ENCODE results near the gene CRB1.

CRB1 gene

GRCh38 chr1:197388801-197389200, 120.7 kb downstream of the CRB1 start:
- H3K27me3 ChIP-seq (replicated peaks; ENCODE audit: control insufficient read depth, insufficient read depth, low read length), result no peaks in the 10 kb centered on the region
- DNase-seq (ENCODE audit: extremely low read depth, insufficient read length), result no peak
- H3K36me3 ChIP-seq (ENCODE audit: control insufficient read depth, insufficient read depth, low read length), result no peaks in the 10 kb centered on the region
- TF ChIP-seq CTCF (IDR thresholded peaks at IDR 0.05; ENCODE audit: insufficient read depth, low read length, poor library complexity, severe bottlenecking), result no peak
- no peak overlapping the region for H3K4me3 ChIP-seq (replicated peaks; ENCODE audit: low read depth, low read length)

- Histone ChIP-seq H3K27me3 (replicated peaks; ENCODE audit: control insufficient read depth, insufficient read depth, low read length) (no peaks in the 10 kb centered on the region), H3K4me3 (replicated peaks; ENCODE audit: low read depth, low read length) (no peak overlapping the region), H3K36me3 (ENCODE audit: control insufficient read depth, insufficient read depth, low read length) (no peaks in the 10 kb centered on the region)
- DNase-seq (ENCODE audit: extremely low read depth, insufficient read length), result no peak
- no peak for TF ChIP-seq CTCF (IDR thresholded peaks at IDR 0.05; ENCODE audit: insufficient read depth, low read length, poor library complexity, severe bottlenecking)
Measured at GRCh38 chr1:197390856-197391255, 122.8 kb downstream of the CRB1 start.

- no peak for TF ChIP-seq CTCF (IDR thresholded peaks at IDR 0.05; ENCODE audit: insufficient read depth, low read length, poor library complexity, severe bottlenecking)
- Histone ChIP-seq H3K27me3 (replicated peaks; ENCODE audit: control insufficient read depth, insufficient read depth, low read length) (no peaks in the 10 kb centered on the region), H3K4me3 (replicated peaks; ENCODE audit: low read depth, low read length) (no peak overlapping the region), H3K36me3 (ENCODE audit: control insufficient read depth, insufficient read depth, low read length) (no peaks in the 10 kb centered on the region)
- no peak for DNase-seq (ENCODE audit: extremely low read depth, insufficient read length)
Measured at GRCh38 chr1:197391303-197392226, 123.5 kb downstream of the CRB1 start.

- no peak overlapping the region for H3K4me3 ChIP-seq (replicated peaks; ENCODE audit: low read depth, low read length)
- H3K36me3 ChIP-seq (ENCODE audit: control insufficient read depth, insufficient read depth, low read length), result no peaks in the 10 kb centered on the region
- no peaks in the 10 kb centered on the region for H3K27me3 ChIP-seq (replicated peaks; ENCODE audit: control insufficient read depth, insufficient read depth, low read length)
- DNase-seq (ENCODE audit: extremely low read depth, insufficient read length), result no peak
- no peak for TF ChIP-seq CTCF (IDR thresholded peaks at IDR 0.05; ENCODE audit: insufficient read depth, low read length, poor library complexity, severe bottlenecking)
Measured at GRCh38 chr1:197392541-197392940, 124.5 kb downstream of the CRB1 start.

GRCh38 chr1:197393105-197393504, 125.1 kb downstream of the CRB1 start:
- no peak for TF ChIP-seq CTCF (IDR thresholded peaks at IDR 0.05; ENCODE audit: insufficient read depth, low read length, poor library complexity, severe bottlenecking)
- H3K4me3 ChIP-seq (replicated peaks; ENCODE audit: low read depth, low read length), result no peak overlapping the region
- DNase-seq (ENCODE audit: extremely low read depth, insufficient read length), result no peak
- no peaks in the 10 kb centered on the region for H3K27me3 ChIP-seq (replicated peaks; ENCODE audit: control insufficient read depth, insufficient read depth, low read length)
- H3K36me3 ChIP-seq (ENCODE audit: control insufficient read depth, insufficient read depth, low read length), result no peaks in the 10 kb centered on the region

All from GM06990 (cell line).